IMR-90 (cell line): ENCODE results near the gene KCNQ2. TPM values are rescaled to one million over a fixed set of nuclear protein-coding genes. Genes with fewer than 3 reads are reported as not detected.

Source experiments
- ATAC-seq: fragments of 200-7000 bp; cut with Tn5 transposase; 2 replicates; pipeline ENCODE4 v1.9.1; 2020; ENCODE audit warnings: low read depth, mild to moderate bottlenecking, moderate library complexity
- BruUV-seq: library from RNA; stranded (reverse); fragments of 400-500 nt; replicated peaks from 2 replicates; lab custom pipeline; 2021; lab: Mats Ljungman, UMichigan
- CTCF ChIA-PET: fragments of 300-600 bp; formaldehyde crosslinking; extraction: SDS; loops from one replicate; lab custom pipeline; 2021; ENCODE audit warnings: antibody characterized with exemption; lab: Yijun Ruan, JAX
- POLR2A ChIA-PET: fragments of 300-600 bp; sonication (Branson Sonifier 250); formaldehyde crosslinking; loops from one replicate; lab custom pipeline; 2022; ENCODE audit warnings: antibody characterized with exemption; ENCODE audit not compliant: unreplicated experiment; lab: Charles Lee
- DNase-seq: peaks from one replicate; pipeline ENCODE4 v3.0.0; 2013
- H2AFZ ChIP-seq: replicated peaks from 2 replicates; pipeline ENCODE3; 2013; ENCODE audit warnings: low read length, mild to moderate bottlenecking; ENCODE audit not compliant: poor library complexity
- H2AK5ac ChIP-seq: 2 replicates; pipeline ENCODE4 v1.6.1; 2013; ENCODE audit warnings: low read depth, low read length, inconsistent platforms
- H2AK9ac ChIP-seq: replicated peaks from 2 replicates; pipeline ENCODE3; 2013; ENCODE audit warnings: mild to moderate bottlenecking, low read depth, low read length, moderate library complexity; ENCODE audit not compliant: poor library complexity
- H2BK120ac ChIP-seq: 2 replicates; pipeline ENCODE4 v1.6.1; 2013; ENCODE audit warnings: low read depth, low read length, inconsistent platforms
- H2BK15ac ChIP-seq: 3 replicates; pipeline ENCODE4 v1.6.1; 2013; ENCODE audit warnings: low read depth, low read length, inconsistent platforms
- H2BK20ac ChIP-seq: 2 replicates; pipeline ENCODE4 v1.6.1; 2013; ENCODE audit warnings: low read depth, mild to moderate bottlenecking, inconsistent platforms, low read length, moderate library complexity
- H2BK5ac ChIP-seq: 2 replicates; pipeline ENCODE4 v1.6.1; 2013; ENCODE audit warnings: mild to moderate bottlenecking, low read depth, low read length, inconsistent platforms; ENCODE audit not compliant: poor library complexity, severe bottlenecking
- H3K14ac ChIP-seq: replicated peaks from 2 replicates; pipeline ENCODE4 v1.6.1; 2013; ENCODE audit warnings: low read depth, low read length, inconsistent platforms
- H3K18ac ChIP-seq: 2 replicates; pipeline ENCODE4 v1.6.1; 2013; ENCODE audit warnings: low read depth, low read length, control low read depth
- H3K23ac ChIP-seq: 2 replicates; pipeline ENCODE4 v1.6.1; 2013; ENCODE audit warnings: low read depth, low read length, inconsistent platforms
- H3K27ac ChIP-seq: 2 replicates; pipeline ENCODE4 v1.5.1; 2013; ENCODE audit warnings: mild to moderate bottlenecking, control low read depth, low read length; ENCODE audit not compliant: insufficient read depth
- H3K27me3 ChIP-seq: 2 replicates; pipeline ENCODE4 v1.6.1; 2013; ENCODE audit warnings: low read length; ENCODE audit not compliant: control insufficient read depth, insufficient read depth
- H3K36me3 ChIP-seq: 2 replicates; pipeline ENCODE4 v1.6.1; 2013; ENCODE audit warnings: low read length, mixed read lengths; ENCODE audit not compliant: control insufficient read depth, insufficient read depth
- H3K4ac ChIP-seq: 2 replicates; pipeline ENCODE4 v1.6.1; 2013; ENCODE audit warnings: low read depth, low read length, inconsistent platforms
- H3K4me1 ChIP-seq: 2 replicates; pipeline ENCODE4 v1.6.1; 2013; ENCODE audit warnings: low read length, mixed read lengths; ENCODE audit not compliant: control insufficient read depth, insufficient read depth
- H3K4me2 ChIP-seq: 2 replicates; pipeline ENCODE4 v1.6.1; 2013; ENCODE audit warnings: low read depth, mild to moderate bottlenecking, control low read depth, low read length, moderate library complexity
- H3K4me3 ChIP-seq: 2 replicates; pipeline ENCODE4 v1.5.1; 2013; ENCODE audit warnings: low read depth, mild to moderate bottlenecking, control low read depth, low read length, moderate library complexity; ENCODE audit not compliant: insufficient read depth
- H3K56ac ChIP-seq: 2 replicates; pipeline ENCODE4 v1.6.1; 2013; ENCODE audit warnings: low read length, inconsistent platforms; ENCODE audit not compliant: insufficient read depth; ENCODE audit errors: extremely low read depth
- H3K79me1 ChIP-seq, 2 experiments: 2 replicates each; pipeline ENCODE4 v1.6.1; 2013; ENCODE audit warnings: low read length in 2 of 2, inconsistent platforms in 1 of 2, low read depth in 1 of 2
- H3K9ac ChIP-seq: 2 replicates; pipeline ENCODE4 v1.6.1; 2013; ENCODE audit warnings: low read depth, low read length, control low read depth
- H3K9me1 ChIP-seq: 2 replicates; pipeline ENCODE4 v1.6.1; 2013; ENCODE audit warnings: low read length, inconsistent platforms; ENCODE audit not compliant: insufficient read depth
- H3K9me3 ChIP-seq: 2 replicates; pipeline ENCODE4 v1.6.1; 2013; ENCODE audit warnings: low read length; ENCODE audit not compliant: control insufficient read depth, insufficient read depth
- H4K20me1 ChIP-seq: 2 replicates; pipeline ENCODE4 v1.6.1; 2013; ENCODE audit warnings: low read length, inconsistent platforms; ENCODE audit not compliant: insufficient read depth
- H4K5ac ChIP-seq: 2 replicates; pipeline ENCODE4 v1.6.1; 2013; ENCODE audit warnings: mild to moderate bottlenecking, low read depth, low read length, control low read depth
- H4K8ac ChIP-seq, 2 experiments: 2 replicates each; pipeline ENCODE4 v1.6.1; 2013; ENCODE audit warnings: low read depth in 2 of 2, low read length in 2 of 2, control low read depth in 1 of 2, inconsistent platforms in 1 of 2
- H4K91ac ChIP-seq: 2 replicates; pipeline ENCODE4 v1.6.1; 2013; ENCODE audit warnings: low read depth, low read length, inconsistent platforms; ENCODE audit not compliant: insufficient read depth
- BHLHE40 ChIP-seq: fragments of 150-350 bp; IDR thresholded peaks from 2 replicates; pipeline ENCODE4 v1.6.1; 2016; ENCODE audit warnings: mild to moderate bottlenecking, low read depth, low read length
- WGBS, 2 experiments: methylation state at CpG; one replicate each; pipeline versions ENCODE4 v1.1.5 to v1.1.7; 2013; ENCODE audit warnings: missing lambda C conversion rate in 2 of 2; ENCODE audit not compliant: insufficient read length in 1 of 2; ENCODE audit errors: extremely low coverage in 2 of 2; 5-methylcytosine and 5-hydroxymethylcytosine counted together
- dilution Hi-C: fragments of 300-500 bp; cut with HindIII; formaldehyde crosslinking; loops from one replicate; pipeline ENCODE4 v1.14.3; 2018; ENCODE audit warnings: low sequenced_read_pairs; ENCODE audit not compliant: unreplicated experiment
- in situ Hi-C: fragments of 300-500 bp; cut with MboI; formaldehyde crosslinking; loops from 3 replicates; pipeline ENCODE4 v1.14.3; 2019; ENCODE audit warnings: low sequenced_read_pairs, inconsistent platforms, mixed read lengths
- intact Hi-C: fragments of 100-400 bp; cut with micrococcal nuclease; formaldehyde crosslinking; loops from 2 replicates; pipeline ENCODE4 v1.10.0; 2022
- polyA plus RNA-seq, 3 experiments: library from polyadenylated mRNA; depleted of rRNA; stranded (reverse); fragments of >200 nt; gene quantifications; 2 replicates each; pipeline ENCODE4 v1.2.3, GENCODE V29; 2012; ENCODE audit warnings: low replicate concordance in 1 of 3
- total RNA-seq: library from RNA; depleted of rRNA; stranded (reverse); fragments of >200 nt; gene quantifications from 2 replicates; pipeline ENCODE4 v1.2.3, GENCODE V29; 2012
- TF ChIP-seq, protein P1 (sequence below): fragments of 150-350 bp; IDR thresholded peaks from 2 replicates; pipeline ENCODE4 v1.6.1; 2017; ENCODE audit warnings: mild to moderate bottlenecking, antibody characterized with exemption, low read length, low read depth

The KCNQ2 gene
- total and polyA plus RNA-seq, 2 of the 4 experiments (the other 2 are of a cell fraction) = 0.02 TPM; not detected in 1

DNA sequence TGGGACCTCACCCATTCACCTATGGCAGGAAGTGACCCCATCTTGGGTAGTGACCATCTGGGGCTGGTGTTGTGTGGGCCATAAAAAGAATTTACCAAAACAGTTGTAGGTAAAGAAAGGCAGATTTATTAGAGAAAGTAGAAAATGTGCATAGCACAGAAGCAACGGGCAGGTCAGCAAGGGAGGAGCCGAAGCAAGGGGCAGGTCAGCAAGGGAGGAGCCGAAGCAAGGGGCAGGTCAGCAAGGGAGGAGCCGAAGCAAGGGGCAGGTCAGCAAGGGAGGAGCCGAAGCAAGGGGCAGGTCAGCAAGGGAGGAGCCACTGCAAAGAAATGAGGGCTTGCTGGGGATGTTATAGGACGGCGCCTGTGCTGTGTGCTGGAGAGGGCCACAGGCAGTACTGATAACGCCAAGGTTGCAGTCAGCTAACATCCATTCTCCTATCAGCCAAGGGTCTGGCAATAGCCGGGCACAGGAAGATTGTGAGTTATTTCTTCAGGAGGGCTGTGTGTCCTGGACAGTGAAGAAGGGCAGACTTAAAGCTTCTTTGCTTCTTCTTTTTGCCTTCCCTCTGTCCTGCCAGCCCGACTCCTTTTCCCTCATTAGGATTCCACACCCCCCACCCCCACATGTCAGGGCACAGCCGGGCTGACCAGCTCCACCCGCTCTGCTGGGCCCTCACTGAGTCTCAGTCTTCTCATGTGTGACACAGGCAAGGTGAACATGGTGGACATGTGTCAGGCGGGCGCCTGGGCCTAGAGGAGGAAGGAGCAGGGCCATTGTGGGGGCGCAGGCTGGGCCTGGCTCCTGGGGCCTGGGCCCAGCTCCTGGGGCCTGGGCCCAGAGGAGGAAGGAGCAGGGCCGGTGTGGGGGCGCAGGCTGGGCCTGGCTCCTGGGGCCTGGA lies 79.7 kb downstream of the KCNQ2 start (continued):
- TF ChIP-seq BHLHE40 = no peak

DNA sequence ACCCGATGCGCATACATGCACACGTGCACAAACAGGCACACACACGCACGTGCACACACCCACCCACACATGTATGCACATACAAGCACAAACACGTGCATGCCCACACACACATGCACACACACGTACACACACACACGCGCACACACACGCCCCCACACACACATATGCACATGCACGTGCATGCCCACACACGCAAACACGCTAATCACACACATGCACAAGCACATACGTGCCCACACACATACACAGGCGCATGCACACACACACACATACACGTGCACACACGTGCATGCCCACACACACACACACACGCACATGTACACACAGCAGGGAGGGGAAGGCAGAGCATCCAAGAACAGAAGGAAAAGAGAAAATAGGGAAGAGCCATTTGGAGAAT lies 84.5 kb downstream of the KCNQ2 start:
- Histone ChIP-seq H2BK20ac (no peak overlapping the region), H3K27ac (no peak overlapping the region), H2AFZ (no peak overlapping the region), H2BK15ac (no peak overlapping the region), H4K8ac (no peak overlapping the region), H3K18ac (no peak overlapping the region), H2BK5ac (no peak overlapping the region), H3K9me1 (no peaks in the 10 kb centered on the region), H2AK9ac (no peak overlapping the region), H3K56ac (no peak overlapping the region), H4K5ac (no peak overlapping the region), H4K20me1 (no peaks in the 10 kb centered on the region), H3K36me3 (no peaks in the 10 kb centered on the region), H4K91ac (no peak overlapping the region), H2AK5ac (no peak overlapping the region), H3K4me2 (no peak overlapping the region), H3K27me3 (no peaks in the 10 kb centered on the region; the same call in 1 of the 2 replicates), H3K9ac (no peak overlapping the region), H3K9me3 (peaks cover 14% of the 10 kb centered on the region), H2BK120ac (no peak overlapping the region), H3K4me1 (no peaks in the 10 kb centered on the region), H3K23ac (no peak overlapping the region), H3K79me1 (no peaks in the 10 kb centered on the region), H3K14ac (no peak overlapping the region), H3K4me3 (no peak overlapping the region), H3K4ac (no peak overlapping the region)
- no peak for ATAC-seq
- no peak for DNase-seq
- BruUV-seq = no TSS peak
- intact Hi-C loops = no loop called here
- dilution Hi-C loops = no loop called here
- TF ChIP-seq, protein P1, sequence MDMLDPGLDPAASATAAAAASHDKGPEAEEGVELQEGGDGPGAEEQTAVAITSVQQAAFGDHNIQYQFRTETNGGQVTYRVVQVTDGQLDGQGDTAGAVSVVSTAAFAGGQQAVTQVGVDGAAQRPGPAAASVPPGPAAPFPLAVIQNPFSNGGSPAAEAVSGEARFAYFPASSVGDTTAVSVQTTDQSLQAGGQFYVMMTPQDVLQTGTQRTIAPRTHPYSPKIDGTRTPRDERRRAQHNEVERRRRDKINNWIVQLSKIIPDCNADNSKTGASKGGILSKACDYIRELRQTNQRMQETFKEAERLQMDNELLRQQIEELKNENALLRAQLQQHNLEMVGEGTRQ = no peak
- in situ Hi-C loops = no loop called here
- CTCF ChIA-PET = no interaction called here
- WGBS, 2 experiments = 70% methylated on average over 10 of the region's 18 CpGs; no CpG with 5 or more reads in 1 of the 2 experiments
- POLR2A ChIA-PET = no interaction called here
